Caco-2 (cell line): ENCODE data around the gene BRF1. TPM values are rescaled to one million over a fixed set of nuclear protein-coding genes. Genes with fewer than 3 reads are reported as not detected.

ENCODE experiments used
- BruUV-seq: library from RNA; stranded (reverse); fragments of 400-500 nt; replicated peaks from 2 replicates; lab custom pipeline; 2021; lab: Mats Ljungman, UMichigan
- CTCF ChIA-PET: fragments of 300-600 bp; sonication (Branson Sonifier 250); formaldehyde crosslinking; loops from one replicate; lab custom pipeline; 2022; ENCODE audit warnings: antibody characterized with exemption; lab: Charles Lee
- POLR2A ChIA-PET: fragments of 300-600 bp; sonication (Branson Sonifier 250); formaldehyde crosslinking; loops from one replicate; lab custom pipeline; 2022; ENCODE audit warnings: antibody characterized with exemption; lab: Charles Lee
- DNase-seq, 2 experiments: peaks; one replicate each; pipeline versions ENCODE4 v3.0.0 to v3.0.0-alpha.2; 2020 to 2022
- H3K27me3 ChIP-seq: replicated peaks from 2 replicates; pipeline ENCODE4 v1.6.0; 2011; ENCODE audit warnings: low read length; ENCODE audit not compliant: control insufficient read depth, insufficient read depth
- H3K36me3 ChIP-seq: 2 replicates; pipeline ENCODE4 v1.5.1; 2011; ENCODE audit warnings: low read length; ENCODE audit not compliant: control insufficient read depth, insufficient read depth
- H3K4me1 ChIP-seq: fragments of 250-450 bp; sonication (Bioruptor Pico); 2 replicates; pipeline ENCODE4 v1.5.1; 2020; ENCODE audit warnings: mild to moderate bottlenecking
- H3K4me3 ChIP-seq: 2 replicates; pipeline ENCODE4 v1.5.1; 2011; ENCODE audit warnings: low read depth, mild to moderate bottlenecking, control low read depth, low read length
- H3K9me3 ChIP-seq: fragments of 250-450 bp; sonication (Bioruptor Pico); 2 replicates; pipeline ENCODE4 v1.5.1; 2020; ENCODE audit warnings: mild to moderate bottlenecking, moderate library complexity
- H3K27ac Mint-ChIP-seq: one replicate; pipeline ENCODE4 v1.8.0; 2022; ENCODE audit warnings: mixed read lengths; ENCODE audit not compliant: unreplicated experiment
- H3K27me3 Mint-ChIP-seq: one replicate; pipeline ENCODE4 v1.8.0; 2022; ENCODE audit warnings: mixed read lengths; ENCODE audit not compliant: insufficient read depth, unreplicated experiment
- H3K36me3 Mint-ChIP-seq: one replicate; pipeline ENCODE4 v1.8.0; 2022; ENCODE audit warnings: mild to moderate bottlenecking, mixed read lengths; ENCODE audit not compliant: insufficient read depth, unreplicated experiment
- H3K4me1 Mint-ChIP-seq: one replicate; pipeline ENCODE4 v1.8.0; 2022; ENCODE audit warnings: low read depth, mixed read lengths; ENCODE audit not compliant: unreplicated experiment
- H3K4me3 Mint-ChIP-seq: one replicate; pipeline ENCODE4 v1.8.0; 2022; ENCODE audit warnings: mild to moderate bottlenecking, moderate library complexity, mixed read lengths; ENCODE audit not compliant: unreplicated experiment
- H3K9me3 Mint-ChIP-seq: one replicate; pipeline ENCODE4 v1.8.0; 2022; ENCODE audit warnings: mixed read lengths; ENCODE audit not compliant: unreplicated experiment
- intact Hi-C: fragments of 100-400 bp; cut with micrococcal nuclease; formaldehyde crosslinking; loops from one replicate; pipeline ENCODE4 v1.10.0; 2022; ENCODE audit not compliant: unreplicated experiment
- total RNA-seq: library from RNA; stranded (reverse); gene quantifications from 2 replicates; pipeline ENCODE4 v1.2.3, GENCODE V29; 2022
- TF ChIP-seq, protein P1 (sequence below), 2 experiments: fragments of 200-600 bp in 1 of 2; IDR thresholded peaks; 1 replicate in 1 of 2; 2 replicates in 1 of 2; pipeline versions ENCODE4 v1.5.1 to v1.8.0; 2011 to 2022; ENCODE audit warnings: antibody characterized with exemption in 1 of 2, control low read depth in 1 of 2, inconsistent platforms in 1 of 2, low read depth in 1 of 2, low read length in 1 of 2, mild to moderate bottlenecking in 1 of 2, moderate library complexity in 1 of 2; ENCODE audit not compliant: insufficient read depth in 1 of 2, severe bottlenecking in 1 of 2, unreplicated experiment in 1 of 2

Gene BRF1
- total RNA-seq, 1 experiment from 2014 or later: 43.6 TPM

GRCh38 chr14:105283899-105284298 lies 16.9 kb downstream of the BRF1 start:
- H3K9me3 Mint-ChIP-seq: no peaks in the 10 kb centered on the region
- ChIA-PET POLR2A (no interaction called here), CTCF (interaction anchor here (0.6 kb wide), 1 partner anchor 32 kb away, joined by 4 read pairs; no protein-coding TSS in a partner anchor)
- H3K4me1 Mint-ChIP-seq: no peaks in the 10 kb centered on the region
- Histone ChIP-seq H3K4me1 (no peaks in the 10 kb centered on the region), H3K36me3 (no peaks in the 10 kb centered on the region), H3K9me3 (no peaks in the 10 kb centered on the region), H3K4me3 (no peak overlapping the region), H3K27me3 (no peaks in the 10 kb centered on the region)
- BruUV-seq: no TSS peak
- no peaks in the 10 kb centered on the region for H3K27me3 Mint-ChIP-seq
- H3K36me3 Mint-ChIP-seq: peaks cover 7% of the 10 kb centered on the region
- no peak overlapping the region for H3K27ac Mint-ChIP-seq
- DNase-seq: no peak
- H3K4me3 Mint-ChIP-seq: no peak overlapping the region
- intact Hi-C loops: no loop called here
- TF ChIP-seq, protein P1, sequence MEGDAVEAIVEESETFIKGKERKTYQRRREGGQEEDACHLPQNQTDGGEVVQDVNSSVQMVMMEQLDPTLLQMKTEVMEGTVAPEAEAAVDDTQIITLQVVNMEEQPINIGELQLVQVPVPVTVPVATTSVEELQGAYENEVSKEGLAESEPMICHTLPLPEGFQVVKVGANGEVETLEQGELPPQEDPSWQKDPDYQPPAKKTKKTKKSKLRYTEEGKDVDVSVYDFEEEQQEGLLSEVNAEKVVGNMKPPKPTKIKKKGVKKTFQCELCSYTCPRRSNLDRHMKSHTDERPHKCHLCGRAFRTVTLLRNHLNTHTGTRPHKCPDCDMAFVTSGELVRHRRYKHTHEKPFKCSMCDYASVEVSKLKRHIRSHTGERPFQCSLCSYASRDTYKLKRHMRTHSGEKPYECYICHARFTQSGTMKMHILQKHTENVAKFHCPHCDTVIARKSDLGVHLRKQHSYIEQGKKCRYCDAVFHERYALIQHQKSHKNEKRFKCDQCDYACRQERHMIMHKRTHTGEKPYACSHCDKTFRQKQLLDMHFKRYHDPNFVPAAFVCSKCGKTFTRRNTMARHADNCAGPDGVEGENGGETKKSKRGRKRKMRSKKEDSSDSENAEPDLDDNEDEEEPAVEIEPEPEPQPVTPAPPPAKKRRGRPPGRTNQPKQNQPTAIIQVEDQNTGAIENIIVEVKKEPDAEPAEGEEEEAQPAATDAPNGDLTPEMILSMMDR (IDR thresholded peaks at IDR 0.05; ENCODE audit: insufficient read depth in 1 of 2, low read depth in 1 of 2, low read length in 1 of 2, severe bottlenecking in 1 of 2, unreplicated experiment in 1 of 2): no peak

GRCh38 chr14:105283028-105283427 lies 17.8 kb downstream of the BRF1 start:
- TF ChIP-seq, protein P1 (IDR thresholded peaks at IDR 0.05; ENCODE audit: insufficient read depth in 1 of 2, low read depth in 1 of 2, low read length in 1 of 2, severe bottlenecking in 1 of 2, unreplicated experiment in 1 of 2): no peak
- no peaks in the 10 kb centered on the region for H3K27me3 ChIP-seq
- no peak overlapping the region for H3K4me3 ChIP-seq
- H3K9me3 Mint-ChIP-seq: no peaks in the 10 kb centered on the region
- BruUV-seq: no TSS peak
- H3K4me1 Mint-ChIP-seq: no peaks in the 10 kb centered on the region
- H3K36me3 ChIP-seq: no peaks in the 10 kb centered on the region
- intact Hi-C loops: no loop called here
- no peak for DNase-seq
- no peaks in the 10 kb centered on the region for H3K27me3 Mint-ChIP-seq
- ChIA-PET CTCF (interaction anchor here (0.6 to 0.7 kb wide), 3 partner anchors 31 to 231 kb away, joined by 3 to 4 read pairs (median 3); no protein-coding TSS in a partner anchor), POLR2A (no interaction called here)
- H3K4me3 Mint-ChIP-seq: no peak overlapping the region
- no peak overlapping the region for H3K27ac Mint-ChIP-seq
- peaks cover 7% of the 10 kb centered on the region for H3K36me3 Mint-ChIP-seq
- H3K9me3 ChIP-seq: no peaks in the 10 kb centered on the region
- H3K4me1 ChIP-seq: no peaks in the 10 kb centered on the region

DNA sequence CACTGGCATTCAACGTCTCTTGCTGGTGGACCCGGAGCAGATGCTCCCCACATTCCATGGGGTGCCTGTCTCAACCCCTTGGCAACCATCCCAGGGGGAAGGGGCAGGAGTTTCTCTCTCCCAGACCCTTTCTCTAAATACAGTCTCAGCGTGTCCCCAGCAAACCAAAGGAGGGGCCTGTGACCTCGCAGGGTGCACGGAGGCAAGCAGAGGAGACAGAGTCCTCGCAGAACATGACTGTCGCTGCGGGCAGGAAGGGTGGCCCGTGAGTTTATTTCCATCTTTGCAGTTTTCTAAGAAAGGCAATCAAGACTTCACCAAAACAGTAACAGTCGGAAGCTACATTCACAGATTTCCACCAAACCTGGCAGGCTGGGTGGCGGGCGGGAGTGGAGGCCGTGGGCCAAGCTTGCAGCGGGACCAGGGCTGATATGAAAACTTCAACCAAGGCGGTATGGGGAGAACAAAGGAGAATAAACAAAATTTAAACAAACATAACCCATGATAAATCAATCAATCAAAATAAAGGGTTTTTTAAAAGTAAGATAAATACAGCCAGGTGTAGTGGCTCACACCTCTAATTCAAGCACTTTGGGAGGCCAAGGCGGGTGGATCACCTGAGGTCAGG lies 18.6 kb downstream of the BRF1 start:
- Mint-ChIP-seq H3K27ac (no peak overlapping the region), H3K9me3 (no peaks in the 10 kb centered on the region), H3K4me1 (no peaks in the 10 kb centered on the region), H3K4me3 (no peak overlapping the region), H3K36me3 (peaks cover 7% of the 10 kb centered on the region), H3K27me3 (no peaks in the 10 kb centered on the region)
- DNase-seq: no peak
- Histone ChIP-seq H3K9me3 (no peaks in the 10 kb centered on the region), H3K4me1 (no peaks in the 10 kb centered on the region), H3K27me3 (no peaks in the 10 kb centered on the region), H3K36me3 (no peaks in the 10 kb centered on the region), H3K4me3 (no peak overlapping the region)
- ChIA-PET POLR2A (no interaction called here), CTCF (interaction anchor here (0.7 kb wide), 2 partner anchors 19 to 44 kb away, joined by 3 read pairs; no protein-coding TSS in a partner anchor)
- BruUV-seq: no TSS peak
- intact Hi-C loops: no loop called here
- TF ChIP-seq, protein P1 (IDR thresholded peaks at IDR 0.05; ENCODE audit: insufficient read depth in 1 of 2, low read depth in 1 of 2, low read length in 1 of 2, severe bottlenecking in 1 of 2, unreplicated experiment in 1 of 2): no peak
